HG03558 (cell line): ENCODE measurements around the gene ADRA2A.

Experiments
- ATAC-seq: cut with Tn5 transposase; IDR thresholded peaks from one replicate; pipeline ENCODE4 v1.9.1; 2021; ENCODE audit warnings: moderate number of reproducible peaks; ENCODE audit not compliant: unreplicated experiment; ENCODE audit errors: extremely low read depth

The ADRA2A gene

GRCh38 chr10:111128331-111129180, 51.7 kb downstream of the ADRA2A start:
- ATAC-seq, result no peak

- no peak for ATAC-seq
Observed at GRCh38 chr10:111129363-111129762, 52.5 kb downstream of the ADRA2A start.

GRCh38 chr10:111130471-111130870, 53.6 kb downstream of the ADRA2A start:
- ATAC-seq, result no peak
